Ishikawa (cell line): Measurements from ENCODE around the gene SLC25A19.
A peak's percentile ranks its signal among the peaks of the same experiment; 100 is the strongest.

Experiments
- CREB1 ChIP-seq: IDR thresholded peaks from 2 replicates; pipeline ENCODE4 v1.6.1; 2012; ENCODE audit warnings: low read depth
- EGR1 ChIP-seq: IDR thresholded peaks from 2 replicates; pipeline ENCODE4 v1.6.1; 2012
- EP300 ChIP-seq: IDR thresholded peaks from 2 replicates; pipeline ENCODE4 v1.6.1; 2012; ENCODE audit warnings: borderline replicate concordance
- NFIC ChIP-seq: IDR thresholded peaks from 2 replicates; pipeline ENCODE4 v1.6.1; 2012
- RAD21 ChIP-seq: IDR thresholded peaks from 2 replicates; pipeline ENCODE4 v1.6.1; 2012; ENCODE audit warnings: low read depth
- TAF1 ChIP-seq: IDR thresholded peaks from 2 replicates; pipeline ENCODE4 v1.6.1; 2012; ENCODE audit warnings: low read depth, mild to moderate bottlenecking
- TCF12 ChIP-seq: IDR thresholded peaks from 2 replicates; pipeline ENCODE4 v1.6.1; 2012; ENCODE audit warnings: low read depth
- TEAD4 ChIP-seq: IDR thresholded peaks from 2 replicates; pipeline ENCODE4 v1.6.1; 2012
- YY1 ChIP-seq: IDR thresholded peaks from 2 replicates; pipeline ENCODE4 v1.6.1; 2012; ENCODE audit warnings: low read depth
- ZBTB7A ChIP-seq: IDR thresholded peaks from 2 replicates; pipeline ENCODE4 v1.6.1; 2012; ENCODE audit warnings: low read depth
- TF ChIP-seq, protein P1 (sequence below): IDR thresholded peaks from 2 replicates; pipeline ENCODE4 v1.6.1; 2012
- TF ChIP-seq, protein P2 (sequence below): IDR thresholded peaks from 2 replicates; pipeline ENCODE4 v1.6.1; 2012; ENCODE audit warnings: low read depth, mild to moderate bottlenecking

- no peak for TF ChIP-seq NFIC
- TF ChIP-seq ZBTB7A, result no peak
- no peak for TF ChIP-seq EP300
- TF ChIP-seq RAD21, result no peak
- TF ChIP-seq TEAD4, result no peak
- no peak; the same call in 1 of the 2 replicates for TF ChIP-seq TCF12
- 0 out of 2 replicates have a peak, but pooled peaks have one; percentile 3 for TF ChIP-seq EGR1
- TF ChIP-seq, protein P1, sequence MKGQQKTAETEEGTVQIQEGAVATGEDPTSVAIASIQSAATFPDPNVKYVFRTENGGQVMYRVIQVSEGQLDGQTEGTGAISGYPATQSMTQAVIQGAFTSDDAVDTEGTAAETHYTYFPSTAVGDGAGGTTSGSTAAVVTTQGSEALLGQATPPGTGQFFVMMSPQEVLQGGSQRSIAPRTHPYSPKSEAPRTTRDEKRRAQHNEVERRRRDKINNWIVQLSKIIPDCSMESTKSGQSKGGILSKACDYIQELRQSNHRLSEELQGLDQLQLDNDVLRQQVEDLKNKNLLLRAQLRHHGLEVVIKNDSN, result no peak
- TF ChIP-seq YY1, result no peak
- TF ChIP-seq TAF1, result no peak
- TF ChIP-seq CREB1, result no peak
- TF ChIP-seq, protein P2, sequence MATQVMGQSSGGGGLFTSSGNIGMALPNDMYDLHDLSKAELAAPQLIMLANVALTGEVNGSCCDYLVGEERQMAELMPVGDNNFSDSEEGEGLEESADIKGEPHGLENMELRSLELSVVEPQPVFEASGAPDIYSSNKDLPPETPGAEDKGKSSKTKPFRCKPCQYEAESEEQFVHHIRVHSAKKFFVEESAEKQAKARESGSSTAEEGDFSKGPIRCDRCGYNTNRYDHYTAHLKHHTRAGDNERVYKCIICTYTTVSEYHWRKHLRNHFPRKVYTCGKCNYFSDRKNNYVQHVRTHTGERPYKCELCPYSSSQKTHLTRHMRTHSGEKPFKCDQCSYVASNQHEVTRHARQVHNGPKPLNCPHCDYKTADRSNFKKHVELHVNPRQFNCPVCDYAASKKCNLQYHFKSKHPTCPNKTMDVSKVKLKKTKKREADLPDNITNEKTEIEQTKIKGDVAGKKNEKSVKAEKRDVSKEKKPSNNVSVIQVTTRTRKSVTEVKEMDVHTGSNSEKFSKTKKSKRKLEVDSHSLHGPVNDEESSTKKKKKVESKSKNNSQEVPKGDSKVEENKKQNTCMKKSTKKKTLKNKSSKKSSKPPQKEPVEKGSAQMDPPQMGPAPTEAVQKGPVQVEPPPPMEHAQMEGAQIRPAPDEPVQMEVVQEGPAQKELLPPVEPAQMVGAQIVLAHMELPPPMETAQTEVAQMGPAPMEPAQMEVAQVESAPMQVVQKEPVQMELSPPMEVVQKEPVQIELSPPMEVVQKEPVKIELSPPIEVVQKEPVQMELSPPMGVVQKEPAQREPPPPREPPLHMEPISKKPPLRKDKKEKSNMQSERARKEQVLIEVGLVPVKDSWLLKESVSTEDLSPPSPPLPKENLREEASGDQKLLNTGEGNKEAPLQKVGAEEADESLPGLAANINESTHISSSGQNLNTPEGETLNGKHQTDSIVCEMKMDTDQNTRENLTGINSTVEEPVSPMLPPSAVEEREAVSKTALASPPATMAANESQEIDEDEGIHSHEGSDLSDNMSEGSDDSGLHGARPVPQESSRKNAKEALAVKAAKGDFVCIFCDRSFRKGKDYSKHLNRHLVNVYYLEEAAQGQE, result no peak
Measured at GRCh38 chr17:75262112-75262606, 27.1 kb downstream of the SLC25A19 start.
